Skeletal muscle satellite cell (primary cell): Measurements from ENCODE around the gene TNFRSF21.

ENCODE experiments used
- H3K27me3 ChIP-seq: 2 replicates; pipeline ENCODE4 v1.7.0; 2013; ENCODE audit warnings: low read length; ENCODE audit not compliant: control insufficient read depth, insufficient read depth
- H3K36me3 ChIP-seq: 2 replicates; pipeline ENCODE4 v1.7.0; 2013; ENCODE audit warnings: mild to moderate bottlenecking, control low read depth, low read length; ENCODE audit not compliant: insufficient read depth
- H3K4me1 ChIP-seq: 2 replicates; pipeline ENCODE4 v1.7.0; 2013; ENCODE audit warnings: low read length; ENCODE audit not compliant: control insufficient read depth, insufficient read depth
- H3K4me2 ChIP-seq: 2 replicates; pipeline ENCODE4 v1.7.0; 2013; ENCODE audit warnings: mild to moderate bottlenecking, low read length
- H3K4me3 ChIP-seq: 2 replicates; pipeline ENCODE4 v1.7.0; 2013; ENCODE audit warnings: low read length
- H3K9ac ChIP-seq: 2 replicates; pipeline ENCODE4 v1.7.0; 2013; ENCODE audit warnings: mild to moderate bottlenecking, low read depth, low read length, moderate library complexity
- H3K9me3 ChIP-seq: replicated peaks from 2 replicates; pipeline ENCODE4 v1.7.0; 2013; ENCODE audit warnings: mild to moderate bottlenecking, control low read depth, low read length

TNFRSF21 gene

DNA sequence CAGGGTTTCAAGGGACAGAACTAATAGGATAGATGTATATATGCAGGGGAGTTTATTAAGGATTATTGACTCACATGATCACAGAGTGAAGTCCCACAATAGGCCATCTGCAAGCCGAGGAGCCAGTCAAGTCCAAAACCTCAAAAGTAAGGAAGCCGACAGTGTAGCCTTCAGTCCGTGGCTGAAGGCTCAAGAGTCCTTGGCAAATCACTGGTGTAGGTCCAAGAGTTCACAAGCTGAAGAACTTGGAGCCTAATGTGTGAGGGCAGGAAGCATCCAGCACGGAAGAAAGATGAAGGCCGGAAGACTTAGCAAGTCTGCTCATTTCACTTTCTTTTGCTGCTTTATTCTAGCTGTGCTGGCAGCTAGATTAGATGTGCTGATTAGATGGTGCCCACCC is 128.0 kb downstream of the TNFRSF21 start:
- no peak overlapping the region for H3K9ac ChIP-seq

More for the DNA sequence above, 128.0 kb downstream of the TNFRSF21 start:
- H3K36me3 ChIP-seq = no peaks in the 10 kb centered on the region
- H3K4me3 ChIP-seq = no peak overlapping the region
- H3K9me3 ChIP-seq = no peaks in the 10 kb centered on the region
- peaks cover 6% of the 10 kb centered on the region for H3K4me1 ChIP-seq
- H3K27me3 ChIP-seq = no peaks in the 10 kb centered on the region
- H3K4me2 ChIP-seq = no peak overlapping the region
